MCF 10A (cell line): ENCODE data around the gene BMPER. TPM values are rescaled to one million over a fixed set of nuclear protein-coding genes. Genes with fewer than 3 reads are reported as not detected.

ENCODE experiments used
- BruUV-seq: library from RNA; stranded (reverse); fragments of 400-500 nt; replicated peaks from 2 replicates; lab custom pipeline; 2021; lab: Mats Ljungman, UMichigan
- CTCF ChIA-PET: fragments of 300-600 bp; sonication (Branson Sonifier 250); formaldehyde crosslinking; extraction: SDS; loops from one replicate; lab custom pipeline; 2021; ENCODE audit warnings: antibody characterized with exemption, inconsistent platforms; lab: Yijun Ruan, JAX
- POLR2A ChIA-PET: fragments of 300-600, 350-650 bp; sonication (Branson Sonifier 250); formaldehyde crosslinking; extraction: SDS; loops from one replicate; lab custom pipeline; 2020; ENCODE audit warnings: antibody characterized with exemption, inconsistent platforms; lab: Yijun Ruan, JAX
- DNase-seq: peaks from one replicate; pipeline ENCODE4 v3.0.0-alpha.2; 2018; ENCODE audit not compliant: unreplicated experiment
- H3K27ac Mint-ChIP-seq: one replicate; pipeline ENCODE4 v1.8.0; 2022; ENCODE audit warnings: mild to moderate bottlenecking, low read depth, mixed read lengths; ENCODE audit not compliant: unreplicated experiment
- H3K27me3 Mint-ChIP-seq: one replicate; pipeline ENCODE4 v1.8.0; 2022; ENCODE audit warnings: mixed read lengths; ENCODE audit not compliant: insufficient read depth, unreplicated experiment
- H3K36me3 Mint-ChIP-seq: one replicate; pipeline ENCODE4 v1.8.0; 2022; ENCODE audit warnings: mild to moderate bottlenecking, moderate library complexity, mixed read lengths; ENCODE audit not compliant: insufficient read depth, unreplicated experiment
- H3K4me1 Mint-ChIP-seq: one replicate; pipeline ENCODE4 v1.8.0; 2022; ENCODE audit warnings: mixed read lengths; ENCODE audit not compliant: insufficient read depth, unreplicated experiment
- H3K4me3 Mint-ChIP-seq: one replicate; pipeline ENCODE4 v1.8.0; 2022; ENCODE audit warnings: mild to moderate bottlenecking, moderate library complexity, mixed read lengths; ENCODE audit not compliant: unreplicated experiment
- H3K9me3 Mint-ChIP-seq: one replicate; pipeline ENCODE4 v1.8.0; 2022; ENCODE audit warnings: mixed read lengths; ENCODE audit not compliant: unreplicated experiment
- intact Hi-C: fragments of 100-400 bp; cut with micrococcal nuclease; formaldehyde crosslinking; loops from 2 replicates; pipeline ENCODE4 v1.14.1; 2022
- total RNA-seq: library from RNA; stranded (reverse); gene quantifications from 2 replicates; pipeline ENCODE4 v1.2.3, GENCODE V29; 2022
- TF ChIP-seq, protein P1 (sequence below): fragments of 200-600 bp; IDR thresholded peaks from one replicate; pipeline ENCODE4 v1.8.0; 2022; ENCODE audit warnings: antibody characterized with exemption, mild to moderate bottlenecking; ENCODE audit not compliant: unreplicated experiment

The BMPER gene
- total RNA-seq, 1 experiment from 2014 or later = 0.40 TPM

DNA sequence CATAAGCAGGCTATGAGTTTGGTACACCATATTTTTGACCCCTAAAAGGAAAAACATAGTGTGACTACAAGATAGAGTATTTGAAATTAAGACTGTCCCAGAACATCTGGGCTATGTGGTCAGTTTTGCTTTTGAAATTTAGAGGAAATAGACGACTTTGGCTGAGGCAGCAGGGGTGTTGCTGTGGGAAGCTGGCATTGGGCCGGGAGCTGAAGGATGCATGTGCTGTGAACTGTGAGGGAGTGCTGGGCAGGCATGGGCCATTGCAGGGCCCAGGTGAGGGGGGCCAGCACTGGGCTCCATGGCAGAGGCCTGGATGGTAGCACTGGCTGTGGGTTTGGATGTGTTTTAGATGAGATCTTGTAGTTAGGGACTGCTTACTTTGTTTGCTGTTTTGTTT, 168.3 kb downstream of the BMPER start:
- no TSS peak for BruUV-seq
- no peaks in the 10 kb centered on the region for H3K27me3 Mint-ChIP-seq
- TF ChIP-seq, protein P1, sequence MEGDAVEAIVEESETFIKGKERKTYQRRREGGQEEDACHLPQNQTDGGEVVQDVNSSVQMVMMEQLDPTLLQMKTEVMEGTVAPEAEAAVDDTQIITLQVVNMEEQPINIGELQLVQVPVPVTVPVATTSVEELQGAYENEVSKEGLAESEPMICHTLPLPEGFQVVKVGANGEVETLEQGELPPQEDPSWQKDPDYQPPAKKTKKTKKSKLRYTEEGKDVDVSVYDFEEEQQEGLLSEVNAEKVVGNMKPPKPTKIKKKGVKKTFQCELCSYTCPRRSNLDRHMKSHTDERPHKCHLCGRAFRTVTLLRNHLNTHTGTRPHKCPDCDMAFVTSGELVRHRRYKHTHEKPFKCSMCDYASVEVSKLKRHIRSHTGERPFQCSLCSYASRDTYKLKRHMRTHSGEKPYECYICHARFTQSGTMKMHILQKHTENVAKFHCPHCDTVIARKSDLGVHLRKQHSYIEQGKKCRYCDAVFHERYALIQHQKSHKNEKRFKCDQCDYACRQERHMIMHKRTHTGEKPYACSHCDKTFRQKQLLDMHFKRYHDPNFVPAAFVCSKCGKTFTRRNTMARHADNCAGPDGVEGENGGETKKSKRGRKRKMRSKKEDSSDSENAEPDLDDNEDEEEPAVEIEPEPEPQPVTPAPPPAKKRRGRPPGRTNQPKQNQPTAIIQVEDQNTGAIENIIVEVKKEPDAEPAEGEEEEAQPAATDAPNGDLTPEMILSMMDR = no peak
- H3K27ac Mint-ChIP-seq = no peak overlapping the region
- H3K9me3 Mint-ChIP-seq = no peaks in the 10 kb centered on the region
- peaks cover 15% of the 10 kb centered on the region for H3K4me1 Mint-ChIP-seq
- H3K36me3 Mint-ChIP-seq = no peaks in the 10 kb centered on the region
- intact Hi-C loops = no loop called here
- no peak overlapping the region for H3K4me3 Mint-ChIP-seq
- POLR2A ChIA-PET = interaction anchor here (0.8 kb wide), 1 partner anchor 9 kb away, joined by 3 read pairs; no protein-coding TSS in a partner anchor
- CTCF ChIA-PET = interaction anchor here (0.6 to 1.8 kb wide), 4 partner anchors 14 to 247 kb away, joined by 3 to 5 read pairs (median 4); no protein-coding TSS in a partner anchor
- DNase-seq = no peak

DNA sequence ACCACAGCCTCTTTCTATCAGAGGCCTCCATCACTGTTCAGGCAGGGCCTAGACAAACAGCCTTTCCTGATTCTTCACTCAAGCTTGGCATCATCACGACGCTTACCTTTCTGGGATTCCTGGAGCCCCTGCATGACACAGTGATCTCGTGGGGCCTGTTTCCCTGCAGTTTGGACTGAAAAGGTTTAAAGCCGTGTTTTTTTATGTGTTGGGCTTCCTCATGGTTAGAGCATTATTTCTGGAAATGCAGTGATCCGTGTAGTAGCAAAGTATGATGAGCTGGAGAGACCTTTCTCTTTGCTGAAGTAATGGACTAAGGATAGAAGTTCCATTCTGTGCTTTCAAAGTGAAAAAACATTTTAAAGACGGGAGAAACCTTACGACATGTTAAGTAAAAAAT, 169.1 kb downstream of the BMPER start:
- ChIA-PET CTCF (interaction anchor here (0.6 to 0.8 kb wide), 2 partner anchors 20 to 179 kb away, joined by 3 to 5 read pairs; no protein-coding TSS in a partner anchor), POLR2A (interaction anchor here (0.8 kb wide), 1 partner anchor 9 kb away, joined by 3 read pairs; no protein-coding TSS in a partner anchor)
- Mint-ChIP-seq H3K4me3 (no peak overlapping the region), H3K27me3 (no peaks in the 10 kb centered on the region), H3K36me3 (no peaks in the 10 kb centered on the region), H3K9me3 (no peaks in the 10 kb centered on the region), H3K4me1 (peaks cover 15% of the 10 kb centered on the region), H3K27ac (no peak overlapping the region)
- intact Hi-C loops = no loop called here
- no TSS peak for BruUV-seq
- TF ChIP-seq, protein P1 = no peak
- no peak for DNase-seq

- Mint-ChIP-seq H3K9me3 (no peaks in the 10 kb centered on the region), H3K4me3 (no peak overlapping the region), H3K36me3 (no peaks in the 10 kb centered on the region), H3K27me3 (no peaks in the 10 kb centered on the region), H3K27ac (no peak overlapping the region), H3K4me1 (peaks cover 4% of the 10 kb centered on the region)
- intact Hi-C loops = no loop called here
- no peak for DNase-seq
- TF ChIP-seq, protein P1 = no peak
- ChIA-PET CTCF (interaction anchor here (0.9 to 1.0 kb wide), 3 partner anchors 11 to 191 kb away, joined by 3 read pairs; no protein-coding TSS in a partner anchor), POLR2A (no interaction called here)
- no TSS peak for BruUV-seq
These were observed 170.4 kb downstream of the BMPER start for GRCh38 chr7:34075523-34076370.

GRCh38 chr7:34077168-34077567, 171.8 kb downstream of the BMPER start:
- POLR2A ChIA-PET = interaction anchor here (0.7 kb wide), 1 partner anchor 168 kb away, joined by 3 read pairs; no protein-coding TSS in a partner anchor
- DNase-seq = no peak
- Mint-ChIP-seq H3K27me3 (no peaks in the 10 kb centered on the region), H3K9me3 (no peaks in the 10 kb centered on the region), H3K4me1 (no peaks in the 10 kb centered on the region), H3K4me3 (no peak overlapping the region), H3K27ac (no peak overlapping the region), H3K36me3 (no peaks in the 10 kb centered on the region)
- TF ChIP-seq, protein P1 = no peak
- intact Hi-C loops = no loop called here
- CTCF ChIA-PET = interaction anchor here (0.5 to 1.0 kb wide), 5 partner anchors 15 to 422 kb away, joined by 3 read pairs; no protein-coding TSS in a partner anchor
- no TSS peak for BruUV-seq
